Fibroblast of skin of abdomen (primary cell): Measurements from ENCODE around the gene DCK.

Source experiments
- DNase-seq: peaks from one replicate; pipeline ENCODE4 v3.0.0-alpha.2; 2013

The DCK gene

GRCh38 chr4:71064521-71064920 is 71.1 kb downstream of the DCK start:
- no peak for DNase-seq

GRCh38 chr4:71065991-71066510 is 72.6 kb downstream of the DCK start:
- no peak for DNase-seq

- no peak for DNase-seq
Observed at GRCh38 chr4:71066737-71067716, 73.6 kb downstream of the DCK start.

DNA sequence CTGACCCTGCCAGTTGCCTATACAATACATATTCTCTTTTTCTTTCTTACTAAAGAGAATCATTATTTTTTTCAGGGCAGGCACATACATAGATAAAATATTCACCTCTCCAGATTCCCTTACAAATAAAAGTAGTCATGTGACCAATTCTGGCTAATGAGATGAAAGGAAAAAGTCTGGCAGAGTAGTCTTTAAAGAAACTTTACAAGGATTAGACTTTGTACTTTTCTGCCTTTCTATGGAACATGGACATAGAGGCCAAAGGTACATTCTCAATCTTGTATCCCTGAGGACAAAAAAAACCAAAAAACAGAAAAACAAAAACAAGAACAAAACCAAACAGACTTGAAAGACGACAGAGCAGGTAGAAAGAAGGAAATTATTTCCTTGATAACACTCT is 75.6 kb downstream of the DCK start:
- DNase-seq: no peak

- DNase-seq: no peak
Observed at GRCh38 chr4:71070015-71070414, 76.6 kb downstream of the DCK start.

GRCh38 chr4:71074452-71075299 is 81.2 kb downstream of the DCK start:
- no peak for DNase-seq
